ACC112 (cell line): Measurements from ENCODE around the gene GIPC3.

Experiments
- H2AFZ ChIP-seq: fragments of 200-600 bp; sonication (generic); one replicate; pipeline ENCODE4 v1.6.0; 2017; ENCODE audit warnings: antibody characterized with exemption, low read length; ENCODE audit not compliant: unreplicated experiment
- H3K27ac ChIP-seq: fragments of 200-600 bp; sonication (generic); 2 replicates; pipeline ENCODE4 v1.5.1; 2014; ENCODE audit warnings: low read depth, mild to moderate bottlenecking, antibody characterized with exemption, low read length, moderate library complexity
- H3K27me3 ChIP-seq: fragments of 200-600 bp; sonication (generic); 2 replicates; pipeline ENCODE4 v1.6.1; 2014; ENCODE audit warnings: mild to moderate bottlenecking, antibody characterized with exemption, low read length, moderate library complexity, mixed read lengths; ENCODE audit not compliant: insufficient read depth
- H3K36me3 ChIP-seq: fragments of 200-600 bp; sonication (generic); 2 replicates; pipeline ENCODE4 v1.6.1; 2016; ENCODE audit warnings: mild to moderate bottlenecking, antibody characterized with exemption, low read length, moderate library complexity, mixed read lengths; ENCODE audit not compliant: insufficient read depth
- H3K4me1 ChIP-seq: fragments of 200-600 bp; sonication (generic); one replicate; pipeline ENCODE4 v1.6.1; 2016; ENCODE audit warnings: low read length, mixed read lengths; ENCODE audit not compliant: insufficient read depth, unreplicated experiment, control insufficient read depth
- H3K4me3 ChIP-seq: fragments of 200-600 bp; sonication (generic); 2 replicates; pipeline ENCODE4 v1.5.1; 2014; ENCODE audit warnings: mild to moderate bottlenecking, low read depth, low read length
- H3K79me2 ChIP-seq: fragments of 200-600 bp; sonication (generic); one replicate; pipeline ENCODE4 v1.6.0; 2016; ENCODE audit warnings: low read length; ENCODE audit not compliant: control insufficient read depth, unreplicated experiment, insufficient read depth

GIPC3 gene

GRCh38 chr19:3543150-3544057 lies 41.9 kb upstream of the GIPC3 start:
- Histone ChIP-seq H3K4me1 (no peaks in the 10 kb centered on the region), H3K27me3 (no peaks in the 10 kb centered on the region), H3K4me3 (no peak overlapping the region), H2AFZ (no peak overlapping the region), H3K36me3 (0 out of 2 replicates have a peak, but pooled peaks cover 5% of the 10 kb centered on the region), H3K27ac (no peak overlapping the region), H3K79me2 (no peaks in the 10 kb centered on the region)

GRCh38 chr19:3544058-3544376 lies 41.3 kb upstream of the GIPC3 start:
- Histone ChIP-seq H3K36me3 (0 out of 2 replicates have a peak, but pooled peaks cover 5% of the 10 kb centered on the region), H2AFZ (no peak overlapping the region), H3K27me3 (no peaks in the 10 kb centered on the region), H3K4me3 (no peak overlapping the region), H3K27ac (no peak overlapping the region), H3K4me1 (no peaks in the 10 kb centered on the region), H3K79me2 (no peaks in the 10 kb centered on the region)

GRCh38 chr19:3544742-3545668 lies 40.3 kb upstream of the GIPC3 start:
- Histone ChIP-seq H3K27me3 (no peaks in the 10 kb centered on the region), H3K36me3 (no peaks in the 10 kb centered on the region), H3K79me2 (no peaks in the 10 kb centered on the region), H3K4me1 (no peaks in the 10 kb centered on the region), H3K4me3 (no peak overlapping the region), H2AFZ (no peak overlapping the region), H3K27ac (no peak overlapping the region)

- H3K4me1 ChIP-seq, result no peaks in the 10 kb centered on the region
- no peaks in the 10 kb centered on the region for H3K79me2 ChIP-seq
- H3K27me3 ChIP-seq, result no peaks in the 10 kb centered on the region
- no peak overlapping the region for H2AFZ ChIP-seq
- no peaks in the 10 kb centered on the region; the same call in 1 of the 2 replicates for H3K36me3 ChIP-seq
- H3K4me3 ChIP-seq, result no peak overlapping the region
- H3K27ac ChIP-seq, result no peak overlapping the region
Measured at GRCh38 chr19:3545669-3546034, 39.6 kb upstream of the GIPC3 start.

GRCh38 chr19:3546119-3546518 lies 39.2 kb upstream of the GIPC3 start:
- H3K27ac ChIP-seq, result no peak overlapping the region

GRCh38 chr19:3547301-3547731 lies 38.0 kb upstream of the GIPC3 start:
- no peaks in the 10 kb centered on the region for H3K27me3 ChIP-seq

More at GRCh38 chr19:3546119-3546518, 39.2 kb upstream of the GIPC3 start:
- H3K79me2 ChIP-seq, result no peaks in the 10 kb centered on the region
- no peaks in the 10 kb centered on the region for H3K4me1 ChIP-seq
- no peak overlapping the region for H2AFZ ChIP-seq
- no peak overlapping the region for H3K4me3 ChIP-seq
- no peaks in the 10 kb centered on the region for H3K27me3 ChIP-seq
- no peaks in the 10 kb centered on the region; the same call in 1 of the 2 replicates for H3K36me3 ChIP-seq

GRCh38 chr19:3547767-3548282 lies 37.5 kb upstream of the GIPC3 start:
- Histone ChIP-seq H2AFZ (no peak overlapping the region), H3K27ac (no peak overlapping the region), H3K4me3 (no peak overlapping the region), H3K79me2 (peaks cover 11% of the 10 kb centered on the region), H3K4me1 (no peaks in the 10 kb centered on the region), H3K36me3 (no peaks in the 10 kb centered on the region; the same call in 1 of the 2 replicates), H3K27me3 (no peaks in the 10 kb centered on the region)

More at GRCh38 chr19:3547301-3547731, 38.0 kb upstream of the GIPC3 start:
- Histone ChIP-seq H2AFZ (no peak overlapping the region), H3K4me1 (no peaks in the 10 kb centered on the region), H3K79me2 (peaks cover 7% of the 10 kb centered on the region), H3K27ac (no peak overlapping the region), H3K36me3 (no peaks in the 10 kb centered on the region; the same call in 1 of the 2 replicates), H3K4me3 (no peak overlapping the region)

- H3K4me1 ChIP-seq, result no peaks in the 10 kb centered on the region
- peaks cover 15% of the 10 kb centered on the region for H3K79me2 ChIP-seq
- no peaks in the 10 kb centered on the region; the same call in 1 of the 2 replicates for H3K36me3 ChIP-seq
Measured at GRCh38 chr19:3548606-3549005, 36.7 kb upstream of the GIPC3 start.

GRCh38 chr19:3549816-3550215 lies 35.5 kb upstream of the GIPC3 start:
- no peak overlapping the region for H3K27ac ChIP-seq
- peaks cover 23% of the 10 kb centered on the region for H3K79me2 ChIP-seq
- H3K27me3 ChIP-seq, result no peaks in the 10 kb centered on the region
- no peaks in the 10 kb centered on the region; the same call in 1 of the 2 replicates for H3K36me3 ChIP-seq
- no peak overlapping the region for H2AFZ ChIP-seq
- no peak overlapping the region for H3K4me3 ChIP-seq
- H3K4me1 ChIP-seq, result no peaks in the 10 kb centered on the region

More at GRCh38 chr19:3548606-3549005, 36.7 kb upstream of the GIPC3 start:
- Histone ChIP-seq H3K27ac (no peak overlapping the region), H3K4me3 (no peak overlapping the region), H2AFZ (no peak overlapping the region), H3K27me3 (no peaks in the 10 kb centered on the region)
